ENCODE data around the gene KIAA0930.

DNA sequence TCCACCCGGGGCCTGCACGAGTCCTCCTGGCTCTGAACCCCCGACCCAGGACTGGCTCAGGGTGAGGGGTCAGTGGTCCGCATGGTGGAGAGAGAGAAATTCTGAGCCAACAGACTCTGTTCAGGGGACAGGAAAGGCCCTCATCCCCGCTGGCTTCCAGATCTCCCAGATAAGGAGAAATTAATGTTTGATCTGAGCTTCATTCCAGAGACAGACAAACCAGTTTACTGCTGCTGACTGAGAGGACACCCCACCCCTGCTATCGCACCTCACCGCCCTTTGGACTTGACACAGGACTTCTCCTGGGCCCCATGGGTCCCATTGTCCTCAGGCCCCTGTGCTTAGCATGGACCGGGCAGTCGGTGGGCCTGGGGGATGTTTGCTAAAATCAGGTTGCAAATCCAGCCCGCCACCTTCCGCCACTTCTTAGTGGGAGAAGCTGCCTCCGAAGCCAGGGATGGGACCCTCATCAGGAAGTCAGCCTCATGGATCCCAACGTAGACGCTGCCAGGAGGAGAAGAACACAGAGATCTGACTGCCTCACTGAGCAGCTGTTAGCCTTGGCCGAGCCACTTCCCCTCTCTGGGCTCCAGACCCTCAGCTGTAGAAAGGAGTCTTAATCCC, 32.9 kb upstream of the KIAA0930 start:
- TF ChIP-seq, protein P1, sequence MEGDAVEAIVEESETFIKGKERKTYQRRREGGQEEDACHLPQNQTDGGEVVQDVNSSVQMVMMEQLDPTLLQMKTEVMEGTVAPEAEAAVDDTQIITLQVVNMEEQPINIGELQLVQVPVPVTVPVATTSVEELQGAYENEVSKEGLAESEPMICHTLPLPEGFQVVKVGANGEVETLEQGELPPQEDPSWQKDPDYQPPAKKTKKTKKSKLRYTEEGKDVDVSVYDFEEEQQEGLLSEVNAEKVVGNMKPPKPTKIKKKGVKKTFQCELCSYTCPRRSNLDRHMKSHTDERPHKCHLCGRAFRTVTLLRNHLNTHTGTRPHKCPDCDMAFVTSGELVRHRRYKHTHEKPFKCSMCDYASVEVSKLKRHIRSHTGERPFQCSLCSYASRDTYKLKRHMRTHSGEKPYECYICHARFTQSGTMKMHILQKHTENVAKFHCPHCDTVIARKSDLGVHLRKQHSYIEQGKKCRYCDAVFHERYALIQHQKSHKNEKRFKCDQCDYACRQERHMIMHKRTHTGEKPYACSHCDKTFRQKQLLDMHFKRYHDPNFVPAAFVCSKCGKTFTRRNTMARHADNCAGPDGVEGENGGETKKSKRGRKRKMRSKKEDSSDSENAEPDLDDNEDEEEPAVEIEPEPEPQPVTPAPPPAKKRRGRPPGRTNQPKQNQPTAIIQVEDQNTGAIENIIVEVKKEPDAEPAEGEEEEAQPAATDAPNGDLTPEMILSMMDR (conservative IDR thresholded peaks at IDR 0.05) = no peak
- no peak for TF ChIP-seq EZH2 (IDR thresholded peaks at IDR 0.05; ENCODE audit: low read depth)

All from PC-9 (cell line).